ENCODE measurements around the gene PRR14L. TPM values are rescaled to one million over a fixed set of nuclear protein-coding genes. Genes with fewer than 3 reads are reported as not detected.

Gene PRR14L
- total RNA-seq, 1 experiment from 2014 or later: 138 TPM

DNA sequence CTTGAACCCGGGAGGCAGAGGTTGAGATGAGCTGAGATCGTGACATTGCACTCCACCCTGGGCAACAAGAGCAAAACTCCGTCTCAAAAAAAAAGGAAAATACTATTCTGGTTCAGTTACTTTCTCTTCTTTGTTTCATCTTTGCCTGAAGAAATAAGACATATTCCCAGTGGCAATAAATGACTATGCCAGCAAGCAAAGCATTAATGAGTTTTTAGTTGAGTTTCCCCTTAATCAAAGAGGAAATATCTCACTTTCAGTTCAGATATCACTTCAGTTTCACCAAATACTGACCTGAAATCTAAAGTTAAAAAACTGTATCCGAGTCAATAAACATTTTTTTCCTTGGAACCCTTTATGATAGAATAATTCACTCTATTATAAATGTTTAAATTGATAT, 98.3 kb downstream of the PRR14L start:
- Histone ChIP-seq H2BK12ac (ENCODE audit: insufficient read length, low read depth, low read length) (no peak overlapping the region), H2BK20ac (ENCODE audit: low read depth, low read length, poor library complexity, severe bottlenecking) (no peak overlapping the region), H3K9ac (ENCODE audit: extremely low read depth, insufficient read length, low read length) (no peak overlapping the region), H3K23me2 (ENCODE audit: insufficient read length, low read depth, low read length, poor library complexity, severe bottlenecking) (no peaks in the 10 kb centered on the region), H2AFZ (ENCODE audit: low read length) (no peak overlapping the region), H3K27me3 (ENCODE audit: insufficient read depth, low read length) (no peaks in the 10 kb centered on the region), H3K4me2 (ENCODE audit: insufficient read depth, insufficient read length, low read length) (no peak overlapping the region), H3K23ac (ENCODE audit: insufficient read length, low read depth, low read length) (no peak overlapping the region), H4K20me1 (ENCODE audit: control insufficient read depth, insufficient read depth, insufficient read length) (no peaks in the 10 kb centered on the region), H3K18ac (ENCODE audit: insufficient read length, low read depth, low read length) (no peak overlapping the region), H2AK5ac (ENCODE audit: insufficient read length, low read length) (no peak overlapping the region), H3K79me2 (ENCODE audit: insufficient read depth, low read length) (peaks cover 3% of the 10 kb centered on the region; the same call in 1 of the 2 replicates), H4K91ac (ENCODE audit: insufficient read length, low read depth, low read length) (no peak overlapping the region), H3K27ac (ENCODE audit: insufficient read length, low read depth, low read length) (no peak overlapping the region), H4K8ac (replicated peaks; ENCODE audit: insufficient read length, low read depth, low read length) (no peak overlapping the region), H4K5ac (ENCODE audit: insufficient read length, low read depth, low read length) (no peak overlapping the region), H2BK120ac (ENCODE audit: low read depth, low read length, poor library complexity, severe bottlenecking) (no peak overlapping the region), H3K56ac (ENCODE audit: insufficient read length, low read depth, low read length) (no peak overlapping the region), H3T11ph (ENCODE audit: low read length) (no peak overlapping the region), H2BK15ac (ENCODE audit: low read depth, low read length) (no peak overlapping the region), H2BK5ac (ENCODE audit: insufficient read length, low read length) (no peak overlapping the region), H3K9me3 (ENCODE audit: control insufficient read depth, low read depth, low read length) (no peaks in the 10 kb centered on the region), H3K14ac (ENCODE audit: insufficient read depth, low read length) (no peak overlapping the region), H3K79me1 (ENCODE audit: insufficient read depth, low read depth, low read length, poor library complexity, severe bottlenecking) (peaks cover 2% of the 10 kb centered on the region), H3K4ac (ENCODE audit: low read depth, low read length) (no peak overlapping the region), H3K4me1 (ENCODE audit: insufficient read depth, low read length) (peaks cover 2% of the 10 kb centered on the region; the same call in 1 of the 2 replicates)
- Mint-ChIP-seq H3K27me3 (ENCODE audit: low read depth) (no peaks in the 10 kb centered on the region), H3K36me3 (ENCODE audit: insufficient read depth in 1 of 3, low read depth in 3 of 3) (peaks cover 4 to 30% (median 24%) of the 10 kb centered on the region in 3 experiments; a peak in 5 of 7 replicates), H3K4me3 (no peak overlapping the region), H3K27ac (no peak overlapping the region), H3K9me3 (no peaks in the 10 kb centered on the region), H3K4me1 (peaks cover 17 to 25% of the 10 kb centered on the region in 2 experiments)
- no CpG with 5 or more reads among the region's 4 CpGs for WGBS (ENCODE audit: extremely low coverage, insufficient read length, low lambda C conversion rate)
- TF ChIP-seq, protein P1, sequence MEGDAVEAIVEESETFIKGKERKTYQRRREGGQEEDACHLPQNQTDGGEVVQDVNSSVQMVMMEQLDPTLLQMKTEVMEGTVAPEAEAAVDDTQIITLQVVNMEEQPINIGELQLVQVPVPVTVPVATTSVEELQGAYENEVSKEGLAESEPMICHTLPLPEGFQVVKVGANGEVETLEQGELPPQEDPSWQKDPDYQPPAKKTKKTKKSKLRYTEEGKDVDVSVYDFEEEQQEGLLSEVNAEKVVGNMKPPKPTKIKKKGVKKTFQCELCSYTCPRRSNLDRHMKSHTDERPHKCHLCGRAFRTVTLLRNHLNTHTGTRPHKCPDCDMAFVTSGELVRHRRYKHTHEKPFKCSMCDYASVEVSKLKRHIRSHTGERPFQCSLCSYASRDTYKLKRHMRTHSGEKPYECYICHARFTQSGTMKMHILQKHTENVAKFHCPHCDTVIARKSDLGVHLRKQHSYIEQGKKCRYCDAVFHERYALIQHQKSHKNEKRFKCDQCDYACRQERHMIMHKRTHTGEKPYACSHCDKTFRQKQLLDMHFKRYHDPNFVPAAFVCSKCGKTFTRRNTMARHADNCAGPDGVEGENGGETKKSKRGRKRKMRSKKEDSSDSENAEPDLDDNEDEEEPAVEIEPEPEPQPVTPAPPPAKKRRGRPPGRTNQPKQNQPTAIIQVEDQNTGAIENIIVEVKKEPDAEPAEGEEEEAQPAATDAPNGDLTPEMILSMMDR (conservative IDR thresholded peaks at IDR 0.05): no peak
- DNase-seq: no peak
